Measurements from ENCODE around the gene RPL5. TPM values are rescaled to one million over a fixed set of nuclear protein-coding genes. Genes with fewer than 3 reads are reported as not detected.

Gene RPL5
- total and polyA plus RNA-seq, 2 of the 8 experiments (the other 6 are each of a cell fraction or from before 2014, with no cell fraction given), result 1,506 to 2,034 TPM

DNA sequence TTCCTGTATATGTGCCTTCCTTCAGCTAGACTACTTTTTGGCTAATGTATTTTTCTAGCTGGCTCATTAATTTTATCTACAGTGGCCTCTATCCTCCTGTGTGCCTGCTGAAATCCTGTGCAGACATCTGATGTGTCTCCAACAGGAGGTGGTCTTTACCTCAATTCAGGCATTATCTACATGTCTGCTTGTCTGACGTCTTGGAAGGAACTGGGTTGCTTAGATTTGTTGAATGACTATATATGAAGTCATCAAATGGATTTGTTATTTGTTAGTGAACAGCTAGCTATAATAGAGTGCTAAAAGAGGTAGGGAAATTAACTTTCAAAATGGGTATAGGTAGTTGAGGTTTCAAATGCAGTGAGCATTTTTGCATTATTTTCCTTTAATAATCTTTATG, 6.7 kb downstream of the RPL5 start:
- POLR2A ChIA-PET (ENCODE audit: partially characterized antibody), result interaction anchor here (0.9 to 3.2 kb wide), 8 partner anchors 9 to 196 kb away, joined by 3 to 13 read pairs (median 4); no protein-coding TSS in a partner anchor
- no peak overlapping the region for H3K14ac ChIP-seq (ENCODE audit: insufficient read length)
- no peak overlapping the region for H3K4ac ChIP-seq (replicated peaks; ENCODE audit: insufficient read length, low read depth, low read length)
- no peak overlapping the region for H3K9ac ChIP-seq (replicated peaks in 1 of 4; ENCODE audit: extremely low read depth in 1 of 4, low read depth in 3 of 4, low read length in 3 of 4)
- no peaks in the 10 kb centered on the region for H3K27me3 ChIP-seq (replicated peaks in 1 of 4; ENCODE audit: control insufficient read depth in 3 of 4, extremely low read depth in 1 of 4, insufficient read depth in 3 of 4, low read length in 3 of 4)
- no peak overlapping the region for H4K91ac ChIP-seq (replicated peaks; ENCODE audit: insufficient read length, low read length)
- H3K4me3 ChIP-seq (ENCODE audit: extremely low read depth in 1 of 4, insufficient read depth in 2 of 4, low read depth in 3 of 4, low read length in 4 of 4), result no peak overlapping the region
- no peak overlapping the region for H2BK5ac ChIP-seq (ENCODE audit: low read depth, low read length)
- H3K79me2 ChIP-seq (ENCODE audit: control insufficient read depth in 1 of 2, insufficient read depth in 2 of 2, low read length in 2 of 2), result peaks cover 21 to 68% of the 10 kb centered on the region in 2 experiments
- WGBS, 2 experiments (ENCODE audit: extremely low coverage in 1 of 2, insufficient coverage in 1 of 2, insufficient read length in 1 of 2, insufficient replicate concordance in 2 of 2, low coverage in 1 of 2, low lambda C conversion rate in 2 of 2, missing lambda C conversion rate in 1 of 2), result 60% methylated on average over 1 of the region's 1 CpG; no CpG with 5 or more reads in 1 of the 2 experiments
- FAIRE-seq (no peak), DNase-seq (ENCODE audit: low read depth in 1 of 2, low spot score in 2 of 2) (no peak)
- no peak overlapping the region for H3K27ac ChIP-seq (ENCODE audit: low read depth, low read length)
- no peak overlapping the region for H2AFZ ChIP-seq (ENCODE audit: low read length)
- H4K8ac ChIP-seq (ENCODE audit: extremely low read depth, insufficient read depth, low read length), result no peak overlapping the region
- H3K79me1 ChIP-seq (ENCODE audit: low read depth, low read length), result no peaks in the 10 kb centered on the region; the same call in 1 of the 2 replicates
- no peak overlapping the region for H2BK15ac ChIP-seq (ENCODE audit: low read length)
- no peak overlapping the region for H2AK5ac ChIP-seq (ENCODE audit: low read depth, low read length)
- no peak overlapping the region for H2BK20ac ChIP-seq (ENCODE audit: low read length)
- H2BK120ac ChIP-seq (replicated peaks; ENCODE audit: low read depth, low read length), result no peak overlapping the region
- H3K23ac ChIP-seq (ENCODE audit: insufficient read length), result no peak overlapping the region
- H3K4me2 ChIP-seq (ENCODE audit: insufficient read depth in 1 of 2, low read depth in 2 of 2, low read length in 2 of 2), result no peak overlapping the region
- CTCF ChIA-PET (ENCODE audit: partially characterized antibody), result interaction anchor here (1.0 kb wide), 1 partner anchor 19 kb away, joined by 3 read pairs; no protein-coding TSS in a partner anchor
- no peak overlapping the region for H3K56ac ChIP-seq (replicated peaks; ENCODE audit: insufficient read length, low read depth, low read length)
- H3K36me3 ChIP-seq (ENCODE audit: control insufficient read depth in 2 of 4, insufficient read depth in 4 of 4, low read length in 3 of 4), result peaks cover 48 to 99% (median 88%) of the 10 kb centered on the region in 4 experiments
- H3K23me2 ChIP-seq (ENCODE audit: low read depth, low read length), result peaks cover 4% of the 10 kb centered on the region
- peaks cover 0 to 4% (median 3%) of the 10 kb centered on the region in 4 experiments; a peak in 3 of 7 replicates for H3K4me1 ChIP-seq (replicated peaks in 1 of 4; ENCODE audit: control insufficient read depth in 3 of 4, insufficient read depth in 4 of 4, low read length in 3 of 4)
- H4K20me1 ChIP-seq (replicated peaks in 1 of 2; ENCODE audit: control insufficient read depth in 1 of 2, insufficient read depth in 2 of 2, low read length in 2 of 2), result peaks cover 31 to 33% of the 10 kb centered on the region in 2 experiments
- H3K18ac ChIP-seq (ENCODE audit: extremely low read depth, low read length), result no peak overlapping the region
- no peak for TF ChIP-seq ZNF274 (IDR thresholded peaks at IDR 0.05; ENCODE audit: borderline replicate concordance, extremely low read depth, low read length)
- H2BK12ac ChIP-seq (ENCODE audit: low read depth, low read length), result no peak overlapping the region
- H4K5ac ChIP-seq (ENCODE audit: insufficient read length, low read depth, low read length), result no peak overlapping the region
- H3K9me3 ChIP-seq (ENCODE audit: insufficient read depth in 2 of 2, low read depth in 1 of 2, low read length in 1 of 2), result no peaks in the 10 kb centered on the region
